GM21619 (cell line): ENCODE measurements around the gene ZNF444.
"Not testable (repeated sequence)": the region's sequence is repeated elsewhere in the genome, so short reads cannot be mapped to it uniquely, and the experiment has no call there.

Source experiments
- ATAC-seq: cut with Tn5 transposase; IDR thresholded peaks from one replicate; pipeline ENCODE4 v1.9.1; 2021; ENCODE audit not compliant: unreplicated experiment

Gene ZNF444

DNA sequence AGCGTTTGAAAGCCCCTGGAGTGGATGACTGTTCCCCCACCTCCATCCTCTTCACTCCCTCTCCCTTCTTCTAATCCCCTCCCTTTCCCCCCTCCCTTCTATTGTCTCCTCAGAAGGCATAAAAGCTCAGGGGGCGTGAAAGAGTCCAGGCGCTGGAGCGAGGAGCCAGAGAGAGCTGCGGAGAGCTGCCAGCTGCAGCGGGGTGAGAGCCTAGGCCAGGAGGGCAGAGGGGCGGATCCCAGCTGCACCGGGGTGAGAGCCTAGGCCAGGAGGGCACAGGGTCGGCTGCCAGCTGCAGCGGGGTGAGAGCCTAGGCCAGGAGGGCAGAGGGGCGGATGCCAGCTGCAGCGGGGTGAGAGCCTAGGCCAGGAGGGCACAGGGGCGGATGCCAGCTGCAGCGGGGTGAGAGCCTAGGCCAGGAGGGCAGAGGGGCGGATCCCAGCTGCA lies 34.8 kb downstream of the ZNF444 start, which contains the start of gene GALP:
Gene GALP (plus strand): TSS at position 148 of the 447 bp plus-strand sequence. CDS start 1,101 bp downstream, outside the sequence.
- ATAC-seq: not testable (repeated sequence)

DNA sequence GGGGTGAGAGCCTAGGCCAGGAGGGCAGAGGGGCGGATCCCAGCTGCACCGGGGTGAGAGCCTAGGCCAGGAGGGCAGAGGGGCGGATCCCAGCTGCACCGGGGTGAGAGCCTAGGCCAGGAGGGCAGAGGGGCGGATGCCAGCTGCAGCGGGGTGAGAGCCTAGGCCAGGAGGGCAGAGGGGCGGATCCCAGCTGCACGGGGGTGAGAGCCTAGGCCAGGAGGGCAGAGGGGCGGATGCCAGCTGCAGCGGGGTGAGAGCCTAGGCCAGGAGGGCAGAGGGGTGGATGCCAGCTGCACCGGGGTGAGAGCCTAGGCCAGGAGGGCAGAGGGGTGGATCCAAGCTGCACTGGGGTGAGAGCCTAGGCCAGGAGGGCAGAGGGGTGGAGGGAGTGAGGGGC lies 35.2 kb downstream of the ZNF444 start:
- not testable (repeated sequence) for ATAC-seq

DNA sequence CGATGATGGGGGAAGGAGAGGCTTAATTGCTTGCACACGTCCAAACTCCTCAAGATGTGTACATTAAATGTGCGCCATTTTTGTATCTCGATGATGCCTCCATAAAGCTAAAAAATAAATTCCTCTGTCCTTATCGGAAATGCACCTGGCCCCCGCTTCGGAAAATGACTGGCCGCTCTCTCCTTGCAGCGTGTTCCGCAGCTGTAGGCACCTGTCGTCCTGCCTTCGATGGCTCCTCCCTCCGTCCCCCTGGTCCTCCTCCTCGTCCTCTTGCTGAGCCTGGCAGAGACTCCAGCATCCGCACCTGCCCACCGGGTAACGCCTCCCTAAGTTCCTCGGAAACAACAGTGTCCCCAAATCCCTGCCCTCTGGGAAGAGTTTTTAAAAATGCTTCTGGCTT lies 35.8 kb downstream of the ZNF444 start:
- no peak for ATAC-seq

DNA sequence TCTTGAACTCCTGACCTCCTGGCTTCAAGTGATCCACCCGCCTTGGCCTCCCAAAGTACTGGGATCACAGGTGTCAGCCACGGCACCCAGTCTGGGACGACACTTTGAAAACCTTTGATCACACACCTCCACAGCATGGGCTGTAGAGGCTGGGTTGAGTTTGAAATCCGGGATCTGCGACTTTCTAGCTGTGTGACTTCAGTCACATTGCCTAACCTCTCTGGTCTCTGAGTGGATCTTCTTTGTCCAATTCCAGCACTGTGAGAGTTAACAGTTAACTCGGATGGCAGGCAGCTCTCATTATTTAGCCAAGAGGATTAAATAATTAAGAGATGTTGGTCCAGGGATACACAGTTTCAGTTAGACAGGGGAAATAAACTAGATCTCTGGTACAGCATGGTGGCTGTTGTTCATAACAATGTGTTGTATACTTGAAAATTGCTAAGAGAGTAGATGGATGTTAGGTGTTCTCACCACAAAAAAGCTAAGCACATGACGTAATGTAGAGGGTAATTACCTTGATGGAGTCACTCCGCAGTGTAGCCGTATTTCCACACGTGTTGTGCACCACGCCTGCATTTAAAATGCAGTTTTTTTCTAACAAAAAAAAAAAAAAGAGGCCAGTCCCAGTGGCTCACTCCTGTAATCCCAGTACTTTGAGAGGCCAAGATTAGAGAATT lies 36.6 kb downstream of the ZNF444 start:
- no peak for ATAC-seq

DNA sequence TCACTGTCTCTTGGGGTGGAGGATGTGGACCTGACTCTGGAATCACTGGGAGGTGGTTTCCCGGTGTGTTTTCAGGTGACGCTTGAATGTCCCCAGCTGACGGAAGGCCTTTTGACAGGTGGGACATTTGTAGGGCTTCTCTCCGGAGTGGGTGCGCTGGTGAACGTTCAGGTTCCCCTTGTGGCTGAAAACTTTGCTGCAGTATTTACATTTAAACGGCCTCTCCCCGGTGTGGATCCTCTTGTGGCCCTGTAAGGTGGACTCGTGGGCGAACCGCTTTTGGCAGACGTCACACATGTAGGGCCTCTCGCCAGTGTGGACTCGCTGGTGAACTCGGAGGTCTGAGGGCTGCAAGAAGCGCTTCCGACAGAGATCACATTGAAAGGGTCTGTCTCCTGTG lies 48.7 kb downstream of the ZNF444 start:
- no peak for ATAC-seq

DNA sequence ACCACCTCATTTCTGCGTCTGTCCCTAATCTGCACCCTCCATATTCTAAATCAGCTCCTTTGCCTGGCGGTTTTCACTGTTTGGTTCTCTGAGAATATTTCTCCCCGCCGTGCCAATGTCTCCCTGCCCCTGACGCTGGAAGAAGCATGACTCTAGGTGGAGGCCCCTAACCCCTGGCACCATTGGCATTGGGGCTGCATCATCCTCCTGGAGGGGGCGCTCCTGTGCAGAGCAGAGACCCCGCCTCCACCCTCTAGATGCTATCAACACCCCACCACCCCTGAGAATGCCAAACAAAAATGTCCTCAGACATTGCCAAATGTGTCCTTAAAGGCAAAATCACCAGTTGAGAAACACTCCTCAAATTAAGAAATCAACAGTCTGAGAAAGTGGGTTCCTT lies 50.0 kb downstream of the ZNF444 start:
- no peak for ATAC-seq

DNA sequence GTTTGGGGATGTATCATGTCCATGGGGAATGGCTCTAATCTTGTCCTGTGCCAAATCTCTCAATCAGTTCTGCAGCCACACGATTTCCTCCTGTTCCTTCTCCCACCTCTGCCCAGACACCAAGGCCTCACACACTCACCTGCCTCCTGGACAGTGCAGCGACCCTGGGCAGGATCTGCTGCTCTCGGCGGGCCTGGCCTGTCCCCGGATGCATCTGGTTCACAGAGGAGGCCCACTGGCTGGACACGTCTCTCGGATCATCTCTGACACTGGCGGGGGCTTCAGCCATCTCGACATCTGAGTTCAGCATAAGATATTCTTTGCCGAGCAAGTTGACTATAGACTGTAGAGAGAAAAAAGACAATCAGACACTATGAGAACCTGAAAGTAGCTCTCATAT lies 50.6 kb downstream of the ZNF444 start:
- no peak for ATAC-seq

DNA sequence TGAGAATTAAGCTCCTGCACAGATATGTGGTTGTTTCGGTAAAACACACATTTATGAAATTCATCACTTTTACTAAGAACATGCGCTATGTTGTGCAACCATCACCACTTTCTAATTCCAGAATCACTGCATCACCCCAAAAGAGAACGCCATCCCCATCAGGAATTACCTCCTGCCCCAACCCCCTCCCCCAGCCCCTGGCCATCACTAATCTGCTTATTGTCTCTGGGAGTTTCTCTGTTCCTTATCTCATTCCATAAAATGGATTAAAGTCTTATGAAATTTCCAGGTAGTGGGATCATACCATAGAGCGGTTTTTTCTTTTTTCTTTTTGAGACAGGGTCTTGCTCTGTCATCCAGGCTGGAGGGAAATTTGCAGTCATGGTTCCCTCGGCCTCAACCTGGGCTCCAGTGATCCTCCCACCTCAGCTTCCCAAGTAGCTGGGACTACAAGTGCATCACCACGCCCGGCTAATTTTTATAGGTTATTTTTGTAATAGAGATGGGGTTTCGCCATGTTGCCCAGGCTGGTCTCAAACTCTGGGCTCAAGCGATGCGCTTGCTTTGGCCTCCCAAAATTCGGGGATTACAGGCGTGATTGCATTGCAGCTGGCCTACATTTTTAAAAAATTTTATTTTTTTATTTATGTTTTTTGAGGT lies 53.0 kb downstream of the ZNF444 start:
- no peak for ATAC-seq

DNA sequence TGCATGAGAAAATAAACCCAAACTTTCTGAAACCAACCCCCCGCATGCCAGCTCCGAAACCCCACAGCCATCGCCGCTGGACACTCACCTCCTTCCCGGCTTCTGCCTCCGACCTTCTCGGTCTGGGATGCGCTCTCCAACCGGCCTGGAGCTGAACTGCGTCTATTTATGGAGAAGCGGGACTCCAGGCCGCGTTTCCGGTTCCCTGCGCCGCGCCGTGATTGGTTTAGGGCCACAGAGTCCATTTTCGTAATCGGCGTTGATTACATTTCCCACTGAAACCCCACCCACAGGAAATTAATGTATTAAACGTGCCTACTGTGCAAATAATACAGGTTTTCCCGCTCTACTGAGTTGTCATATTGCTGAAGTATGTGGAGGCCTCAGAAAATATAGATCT lies 56.6 kb downstream of the ZNF444 start, which contains the start of gene ZSCAN5B:
Gene ZSCAN5B (minus strand): TSS at position 138 of the 400 bp plus-strand sequence. CDS start 4,731 bp downstream, outside the sequence.
- not testable (repeated sequence) for ATAC-seq

DNA sequence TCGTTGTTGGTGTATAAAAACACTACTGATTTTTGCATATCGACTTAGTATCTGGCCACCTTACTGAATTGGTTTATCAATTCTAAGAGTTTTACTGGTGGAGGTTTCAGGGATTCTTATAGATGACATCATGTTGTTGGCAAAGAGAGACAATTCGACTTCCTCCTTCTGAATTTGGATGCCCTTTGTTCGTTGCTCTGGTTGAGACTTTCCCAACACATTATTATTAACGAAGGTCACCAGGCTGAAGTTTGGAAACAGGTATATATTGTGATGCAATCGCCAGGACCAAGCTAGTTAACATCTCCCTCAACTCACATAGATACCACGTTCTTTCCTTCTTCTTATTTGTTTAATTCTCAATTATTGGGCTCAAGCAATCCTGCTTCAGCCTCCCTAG lies 58.6 kb downstream of the ZNF444 start:
- ATAC-seq: no peak

DNA sequence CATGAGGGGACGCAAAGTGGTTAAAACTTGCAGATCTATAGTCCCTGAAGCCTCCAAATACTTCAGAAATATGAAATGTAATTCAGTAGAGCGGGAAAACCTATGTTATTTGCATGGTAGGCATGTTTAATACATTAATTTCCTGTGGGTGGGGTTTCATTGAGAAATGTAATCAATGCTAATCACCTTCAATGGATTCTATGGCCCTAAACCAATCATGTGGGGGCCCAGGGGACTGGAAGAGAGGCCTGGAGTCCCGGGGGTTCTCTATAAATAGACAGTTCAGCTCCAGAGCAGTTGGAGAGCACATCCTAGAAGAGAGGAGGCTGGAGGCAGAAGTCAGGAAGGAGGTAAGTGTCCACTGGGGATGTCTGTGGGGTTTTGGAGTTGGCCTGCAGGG lies 60.9 kb downstream of the ZNF444 start, which contains the start of gene ZSCAN5C:
Gene ZSCAN5C (plus strand): TSS at position 301 of the 400 bp plus-strand sequence. CDS start 3,641 bp downstream, outside the sequence.
- ATAC-seq: no peak

DNA sequence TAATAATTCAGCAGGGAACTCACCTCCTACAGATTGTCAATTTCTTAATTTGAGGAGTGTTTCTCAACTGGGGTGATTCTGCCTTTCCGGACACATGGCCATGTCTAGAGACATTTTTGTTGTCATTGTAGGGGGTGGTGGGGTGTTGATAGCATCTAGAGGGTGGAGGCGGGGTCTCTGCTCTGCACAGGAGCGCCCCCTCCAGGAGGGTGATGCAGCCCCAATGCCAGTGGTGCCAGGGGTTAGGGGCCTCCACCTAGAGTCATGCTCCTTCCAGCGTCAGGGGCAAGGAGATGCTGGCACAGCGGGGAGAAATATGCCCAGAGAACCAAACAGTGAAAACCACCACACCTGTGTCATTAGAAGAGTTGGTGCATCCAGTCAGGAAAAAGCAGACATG lies 66.5 kb downstream of the ZNF444 start:
- ATAC-seq: not testable (repeated sequence)

DNA sequence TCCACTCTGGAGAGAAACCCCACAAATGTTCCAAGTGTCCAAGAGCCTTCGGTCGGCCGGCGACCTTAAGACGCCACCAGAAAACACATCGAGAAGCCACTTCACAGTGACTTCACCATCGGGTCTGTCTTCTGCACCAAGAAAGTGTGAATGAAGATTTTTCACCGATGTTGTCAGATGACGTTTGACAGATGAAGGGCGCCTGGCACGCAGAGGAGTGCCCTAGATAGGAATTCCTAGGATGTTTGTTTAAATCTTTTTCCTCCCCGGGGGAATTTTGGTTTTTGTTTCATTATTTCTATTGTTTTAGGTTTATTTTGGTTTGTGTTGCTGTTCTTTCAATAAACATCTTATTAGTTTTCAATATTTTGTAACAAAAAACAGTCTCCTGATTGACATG lies 68.0 kb downstream of the ZNF444 start:
- ATAC-seq: no peak

DNA sequence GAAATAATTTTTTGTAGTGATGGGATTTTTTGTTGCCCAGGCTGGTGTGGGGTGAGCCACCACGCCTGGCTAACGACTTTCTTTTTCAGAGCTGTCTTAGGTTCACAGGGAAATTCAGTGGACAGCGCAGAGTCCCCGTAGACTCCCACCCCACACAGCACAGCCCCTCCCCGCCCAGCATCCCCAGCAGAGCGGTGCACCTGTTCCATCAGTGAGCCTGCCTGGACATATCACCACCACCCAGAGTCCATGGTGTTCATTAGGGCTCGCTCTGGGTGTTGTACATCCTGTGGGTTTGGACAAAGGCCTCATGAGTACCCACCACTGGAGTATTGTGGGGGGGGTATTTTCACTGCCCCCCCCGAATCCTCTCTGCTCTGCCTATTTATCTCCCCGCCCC lies 68.9 kb downstream of the ZNF444 start:
- ATAC-seq: not testable (repeated sequence)
